Stimulated activated CD8-positive, alpha-beta memory T cell treated with anti-CD3 and anti-CD28 coated beads, Interleukin-4, amount 100 ng/mL, for 48 hours (primary cell): Measurements from ENCODE around the gene WIPI1.
"Not testable (repeated sequence)": the region's sequence is repeated elsewhere in the genome, so short reads cannot be mapped to it uniquely, and the experiment has no call there.

Experiments
- DNase-seq: peaks from one replicate; pipeline ENCODE4 v3.0.0-alpha.2; 2020

WIPI1 gene

DNA sequence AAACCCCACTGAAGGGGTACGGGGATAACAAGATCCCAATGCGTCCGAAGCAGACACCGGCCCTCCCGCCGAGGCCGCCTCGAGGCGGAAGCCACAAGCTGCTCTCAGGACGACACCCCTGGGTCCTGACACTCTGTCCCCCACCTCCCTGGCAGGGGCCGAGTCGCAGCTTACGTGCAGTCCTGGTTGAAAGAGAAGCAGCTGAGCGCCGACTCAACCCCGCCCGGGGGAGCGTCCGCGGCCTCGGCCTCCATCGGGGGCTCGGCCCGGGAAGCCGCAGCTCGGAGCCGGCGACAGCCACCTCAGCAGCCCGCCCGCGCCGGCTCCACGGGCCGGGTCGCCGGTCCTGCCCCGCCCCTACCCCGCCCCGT is at the start of gene WIPI1:
WIPI1 (minus strand) TSS at position 329 of the 371 bp plus-strand sequence; CDS start at position 254, 75 bp downstream.
- DNase-seq, result no peak

GRCh38 chr17:68505951-68506350 is 48.7 kb upstream of the WIPI1 start:
- no peak for DNase-seq

DNA sequence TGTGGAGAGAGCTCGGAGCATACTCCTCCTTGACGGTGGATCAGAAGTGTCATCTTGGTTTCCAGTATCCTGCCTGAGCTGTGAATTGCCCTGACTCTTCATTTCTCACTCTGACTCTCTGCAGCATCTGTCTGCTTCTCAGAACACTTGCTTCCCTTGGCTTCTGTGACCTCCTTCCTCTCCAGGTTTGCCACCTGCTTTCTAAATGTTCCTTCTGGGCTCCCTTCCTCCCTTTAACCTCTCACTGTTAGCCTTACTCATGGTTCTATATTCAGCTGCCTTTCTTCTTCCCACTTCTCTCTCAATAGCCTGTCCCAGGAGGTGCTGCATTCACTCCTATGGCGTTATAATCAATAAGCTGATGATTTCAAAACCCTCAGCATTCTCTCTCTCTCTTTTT is 43.8 kb upstream of the WIPI1 start:
- no peak for DNase-seq

DNA sequence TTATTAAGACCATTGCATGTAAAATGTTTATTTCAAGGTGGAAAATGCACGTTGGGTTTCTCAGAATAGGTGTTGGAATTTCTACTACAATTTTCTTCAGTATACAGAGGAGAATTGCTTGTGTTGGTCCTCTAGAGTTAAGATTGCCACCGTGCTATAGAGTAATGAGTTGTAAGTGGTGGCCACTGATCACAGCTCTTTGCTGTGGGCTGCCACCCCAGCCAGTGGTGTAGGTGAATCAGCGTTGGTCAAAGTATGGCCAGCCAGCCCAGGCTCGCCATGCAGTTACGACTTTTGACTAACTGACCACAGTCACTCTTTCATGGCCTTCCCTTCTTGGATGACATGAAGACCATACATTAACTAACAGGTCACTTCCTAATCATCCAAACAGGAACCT is 42.3 kb upstream of the WIPI1 start:
- no peak for DNase-seq

DNA sequence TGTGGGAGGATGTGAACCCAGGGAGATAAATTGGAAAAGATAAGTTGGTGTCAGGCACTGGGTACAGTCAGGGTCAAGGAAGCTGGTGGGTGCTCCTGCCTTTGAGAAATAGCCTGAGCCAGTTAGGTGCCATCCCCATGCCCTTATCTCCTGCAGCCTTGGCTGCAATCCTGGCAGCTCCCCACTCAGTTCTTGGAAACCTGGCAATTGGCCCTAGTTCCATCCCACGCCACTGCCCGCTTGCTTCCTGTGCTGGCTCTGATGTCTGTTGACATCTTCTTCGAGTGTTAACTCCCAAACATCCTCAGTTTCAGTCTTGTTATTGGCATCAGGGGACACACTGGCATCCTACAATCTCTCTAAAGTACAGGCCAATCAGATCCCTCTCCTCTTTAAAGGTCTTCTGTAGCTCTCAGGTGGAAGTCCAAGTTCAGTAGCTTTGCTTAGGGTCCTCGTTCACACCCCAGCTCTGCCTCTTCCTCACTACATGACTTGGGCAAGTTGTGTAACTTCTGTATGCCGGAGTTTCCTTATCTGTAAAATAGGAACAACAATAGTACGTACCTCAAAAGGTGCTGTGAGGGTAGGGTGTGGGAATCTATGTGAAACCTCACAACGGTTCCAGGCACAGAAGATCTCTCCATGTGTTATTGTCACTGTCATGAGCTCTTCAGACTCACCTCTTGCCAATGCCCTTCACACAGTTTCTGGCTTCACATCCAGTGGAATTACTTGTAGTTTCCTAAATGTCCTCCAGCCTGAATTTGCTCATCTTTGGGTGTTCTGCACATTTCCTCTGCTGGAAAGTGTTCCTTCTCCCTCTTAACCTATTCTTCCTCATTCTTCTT is 41.4 kb upstream of the WIPI1 start:
- no peak for DNase-seq

- no peak for DNase-seq
Observed at GRCh38 chr17:68497885-68498319, 40.6 kb upstream of the WIPI1 start.

DNA sequence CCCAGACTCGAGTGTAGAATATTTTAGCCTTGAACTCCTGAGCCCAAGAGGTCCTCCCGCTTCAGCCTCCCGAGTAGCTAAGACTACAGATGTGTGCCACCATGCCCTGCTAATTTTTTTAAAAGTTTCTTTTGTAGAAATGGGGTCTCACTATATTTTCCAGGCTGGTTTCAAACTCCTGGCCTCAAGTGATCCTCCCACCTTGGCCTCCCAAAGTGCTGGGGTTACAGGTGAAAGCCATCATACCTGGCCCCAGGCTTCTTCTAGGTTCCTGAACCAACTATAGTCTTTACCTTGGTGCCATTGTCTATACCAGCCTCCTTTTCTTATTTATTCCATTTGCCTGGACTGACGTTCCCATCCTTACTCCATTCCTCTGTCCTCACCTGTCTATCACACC is 37.8 kb upstream of the WIPI1 start:
- DNase-seq, result no peak

DNA sequence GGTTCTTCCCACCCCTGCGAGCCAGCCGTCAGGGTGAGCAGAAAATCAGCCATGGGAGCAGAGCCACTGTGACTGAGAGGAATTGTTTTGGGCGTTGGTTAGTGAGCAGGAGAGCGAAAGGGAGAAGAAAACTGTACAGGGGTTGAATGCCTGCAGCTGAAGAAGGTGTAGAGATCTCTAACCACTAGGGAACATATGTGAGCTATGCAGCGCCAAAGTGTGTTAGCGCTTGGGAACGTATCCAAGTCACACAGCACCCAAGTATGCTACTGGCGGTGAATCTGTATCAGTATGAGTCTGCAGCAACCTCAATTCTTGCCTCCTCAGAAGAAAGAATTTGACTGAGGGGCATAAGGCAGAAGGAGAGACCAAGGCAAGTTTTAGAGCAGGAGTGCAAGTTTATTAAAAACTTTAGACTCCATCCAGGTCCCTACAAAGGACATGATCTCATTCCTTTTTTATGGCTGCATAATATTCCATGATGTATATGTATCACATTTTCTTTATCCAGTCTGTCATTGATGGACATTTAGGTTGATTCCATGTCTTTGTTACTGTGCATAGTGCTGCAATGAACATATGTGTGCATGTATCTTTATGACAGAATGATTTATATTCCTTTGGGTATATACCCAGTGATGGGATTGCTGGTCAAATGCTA is 35.2 kb upstream of the WIPI1 start:
- DNase-seq, result not testable (repeated sequence)

- no peak for DNase-seq
Observed at GRCh38 chr17:68491381-68492231, 34.3 kb upstream of the WIPI1 start.

DNA sequence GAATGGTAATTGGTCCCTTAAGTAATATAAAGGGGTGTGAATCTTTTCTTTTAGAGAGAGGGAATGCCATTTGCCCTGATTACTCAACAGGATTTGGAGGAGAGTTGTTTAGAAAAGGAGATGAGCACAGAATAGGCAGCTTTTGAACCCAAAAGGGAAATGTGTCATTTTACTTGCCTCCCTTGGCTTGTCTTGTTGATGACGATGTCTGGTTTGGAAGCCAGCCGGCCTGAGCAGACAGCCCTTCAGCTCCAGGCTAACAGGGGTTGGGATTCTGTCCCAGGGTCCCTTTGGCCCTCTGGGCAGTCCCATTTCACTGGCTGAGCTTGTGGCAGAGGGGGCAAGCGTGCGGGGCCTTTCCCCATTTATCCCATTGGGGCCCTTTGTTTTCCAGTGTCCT is 32.6 kb upstream of the WIPI1 start:
- no peak for DNase-seq

DNA sequence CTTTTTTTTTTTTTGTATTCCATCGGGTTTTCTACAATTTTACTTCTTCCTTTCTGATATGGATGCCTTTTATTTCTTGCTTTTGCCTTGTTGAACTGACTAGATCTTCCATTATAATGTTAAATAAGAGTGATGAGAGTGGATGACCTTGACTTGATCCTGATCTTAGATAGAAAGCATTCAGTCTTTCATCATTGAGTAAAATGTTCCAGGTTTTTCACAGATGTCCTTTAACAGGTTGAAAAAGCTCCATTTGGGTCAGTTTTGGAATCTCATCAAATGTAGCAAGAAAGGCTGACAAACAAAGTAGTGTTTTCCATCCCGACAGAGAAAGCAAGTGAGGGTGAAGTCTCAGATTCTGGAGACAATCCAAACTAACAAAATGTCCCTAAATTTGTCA is 27.2 kb upstream of the WIPI1 start:
- no peak for DNase-seq

DNA sequence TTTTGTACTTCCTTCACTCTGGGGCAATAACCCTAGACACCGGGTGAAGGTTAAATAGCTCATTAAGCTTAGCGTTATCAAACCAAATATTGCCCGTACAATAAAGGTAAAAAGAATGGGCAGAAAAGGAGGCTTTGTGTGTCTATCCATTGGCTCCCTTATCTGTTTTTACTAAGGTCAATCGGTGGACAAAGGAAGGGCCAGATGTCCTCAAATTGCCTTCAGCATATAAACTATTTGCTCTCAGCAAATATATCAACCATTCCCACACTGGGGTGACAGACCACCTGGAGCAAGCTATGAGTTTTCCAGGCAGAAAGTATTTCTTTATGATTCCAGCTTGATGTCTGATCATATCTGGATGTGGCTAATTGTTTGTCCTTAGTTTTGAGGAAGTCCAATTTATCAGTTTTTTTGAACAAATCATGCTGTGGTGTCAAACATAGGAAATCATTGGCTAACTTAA is 25.3 kb upstream of the WIPI1 start:
- no peak for DNase-seq

GRCh38 chr17:68480885-68481284 is 23.6 kb upstream of the WIPI1 start:
- DNase-seq, result no peak

GRCh38 chr17:68470961-68471360 is 13.7 kb upstream of the WIPI1 start:
- DNase-seq, result no peak

DNA sequence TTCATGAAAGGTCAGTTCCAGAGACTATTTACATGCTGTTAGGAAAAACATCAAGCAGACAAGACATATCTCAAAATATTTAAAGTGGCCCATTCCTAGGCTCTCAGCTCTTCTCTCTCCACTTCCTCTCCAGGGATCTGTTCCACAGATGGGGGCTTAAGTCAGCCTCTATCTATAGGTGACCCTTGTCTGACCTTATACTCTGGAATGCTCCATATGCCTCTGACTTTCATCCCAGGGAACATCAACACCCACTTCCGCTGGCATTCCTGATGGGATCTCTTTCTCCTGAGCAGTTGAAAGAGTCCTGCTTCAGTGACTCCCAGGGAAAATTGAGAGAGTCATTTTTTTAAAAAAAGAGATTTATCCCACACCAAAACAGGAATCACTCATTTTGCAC is 11.5 kb upstream of the WIPI1 start:
- no peak for DNase-seq

DNA sequence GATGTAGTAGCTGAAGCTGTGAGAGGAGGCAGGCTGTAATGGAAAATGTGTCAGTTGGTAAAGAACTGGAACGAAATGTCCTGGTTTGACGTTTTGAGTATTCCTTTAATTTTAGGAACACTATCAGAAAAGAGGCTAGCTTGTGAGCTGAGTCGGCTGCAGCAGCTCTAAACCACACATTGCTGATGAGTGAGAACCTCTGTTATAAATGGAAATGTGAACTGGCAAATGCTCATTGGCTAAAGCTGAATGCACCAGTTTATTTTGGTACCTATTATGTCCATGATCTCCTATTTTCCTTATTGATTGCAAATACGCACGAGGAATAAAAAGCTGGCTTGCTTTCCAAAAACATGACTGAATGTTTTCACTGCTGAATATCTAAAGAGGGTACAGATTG is 11.0 kb upstream of the WIPI1 start:
- no peak for DNase-seq

GRCh38 chr17:68463211-68464019 is 6.1 kb upstream of the WIPI1 start:
- DNase-seq, result no peak

GRCh38 chr17:68462381-68463210 is 5.3 kb upstream of the WIPI1 start:
- peak; percentile 77 for DNase-seq

GRCh38 chr17:68461589-68461988 is 4.3 kb upstream of the WIPI1 start:
- peak; percentile 67 for DNase-seq

- no peak for DNase-seq
Observed at GRCh38 chr17:68461122-68461539, 3.8 kb upstream of the WIPI1 start.

DNA sequence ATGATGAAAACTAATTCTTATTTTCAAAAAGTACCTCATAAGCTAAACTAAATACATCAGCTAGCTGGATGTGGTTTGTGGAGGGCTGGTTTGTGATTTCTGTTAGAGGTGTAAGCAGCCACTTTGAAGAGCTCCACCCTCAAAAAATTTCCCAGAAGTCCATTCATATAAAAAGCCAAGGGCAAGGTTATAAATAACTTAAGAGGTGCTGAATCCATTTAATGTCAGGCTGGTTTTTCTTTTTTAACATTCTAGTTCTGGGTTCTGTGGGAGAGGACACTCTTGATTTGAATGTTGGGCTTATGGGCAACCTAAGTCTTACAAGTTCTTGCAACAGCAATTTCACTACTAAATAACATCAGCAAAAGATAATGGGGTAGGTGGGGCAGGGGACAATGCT is 3.4 kb upstream of the WIPI1 start:
- no peak for DNase-seq

DNA sequence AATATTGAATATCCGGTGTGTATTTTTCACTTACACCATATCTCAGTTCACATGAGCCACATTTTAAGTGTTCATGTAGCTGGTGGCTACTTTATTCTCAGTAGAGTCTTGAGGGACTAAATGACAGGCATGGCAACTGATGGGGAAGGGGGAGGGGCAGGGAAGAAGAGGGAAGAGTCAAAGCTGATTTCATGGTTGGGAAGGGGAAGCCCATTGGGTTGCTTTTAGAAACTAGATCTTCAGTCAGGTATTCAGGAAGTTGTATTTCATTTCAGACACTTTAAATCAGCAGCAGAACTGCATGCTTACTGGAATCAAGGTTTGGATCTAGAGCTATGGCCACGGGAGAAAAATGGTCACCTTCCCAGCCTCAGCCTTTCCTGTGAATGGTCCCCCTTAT is 2.9 kb upstream of the WIPI1 start:
- no peak for DNase-seq
